GM19099 (cell line): ENCODE data around the gene OCA2.

ENCODE experiments used
- POLR2A ChIP-seq: IDR thresholded peaks from 3 replicates; pipeline ENCODE4 v1.6.1; 2011; ENCODE audit warnings: low read depth; ENCODE audit not compliant: insufficient read length; ENCODE audit errors: extremely low read depth

Gene OCA2

GRCh38 chr15:27885201-27885600, 213.9 kb downstream of the OCA2 start:
- TF ChIP-seq POLR2A = no peak

DNA sequence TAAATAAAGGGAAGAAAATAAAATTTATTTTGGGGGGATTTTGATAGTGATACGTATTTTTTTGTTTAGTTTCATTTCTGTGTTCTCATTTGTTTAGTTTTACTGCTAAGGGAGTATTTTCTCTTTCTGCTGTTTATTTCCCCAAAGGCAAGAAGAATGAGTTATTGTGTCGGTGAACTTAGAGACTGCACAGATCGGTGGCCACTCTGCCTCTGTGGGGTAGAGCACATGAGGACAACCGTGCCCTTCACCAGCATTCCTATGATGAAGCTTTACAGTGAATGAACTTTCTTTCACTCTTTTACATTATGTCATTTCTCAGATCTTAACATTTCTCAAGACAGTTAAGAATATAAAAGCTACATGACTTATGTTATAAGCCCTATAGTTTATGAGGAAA, 214.4 kb downstream of the OCA2 start:
- TF ChIP-seq POLR2A = no peak

- TF ChIP-seq POLR2A = no peak
These were observed 220.3 kb downstream of the OCA2 start for GRCh38 chr15:27878841-27879240.

DNA sequence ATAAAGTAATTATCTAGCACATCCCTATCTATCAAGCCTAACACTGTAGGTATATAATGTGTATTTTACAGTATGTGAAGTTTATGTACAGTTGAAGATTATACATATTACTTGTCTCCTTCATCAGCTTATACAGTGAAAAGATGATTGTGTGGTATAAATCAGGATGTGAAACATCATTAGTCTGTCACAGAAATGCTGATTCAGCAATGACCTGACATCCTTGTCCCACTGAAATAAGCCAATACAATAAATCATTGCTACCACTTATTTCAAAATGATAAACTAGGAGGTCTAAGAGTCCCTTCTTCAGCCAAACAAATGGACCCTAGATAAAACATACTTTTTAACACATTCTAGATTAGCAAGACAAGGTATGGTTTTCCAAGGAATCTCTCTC, 225.3 kb downstream of the OCA2 start:
- no peak for TF ChIP-seq POLR2A

DNA sequence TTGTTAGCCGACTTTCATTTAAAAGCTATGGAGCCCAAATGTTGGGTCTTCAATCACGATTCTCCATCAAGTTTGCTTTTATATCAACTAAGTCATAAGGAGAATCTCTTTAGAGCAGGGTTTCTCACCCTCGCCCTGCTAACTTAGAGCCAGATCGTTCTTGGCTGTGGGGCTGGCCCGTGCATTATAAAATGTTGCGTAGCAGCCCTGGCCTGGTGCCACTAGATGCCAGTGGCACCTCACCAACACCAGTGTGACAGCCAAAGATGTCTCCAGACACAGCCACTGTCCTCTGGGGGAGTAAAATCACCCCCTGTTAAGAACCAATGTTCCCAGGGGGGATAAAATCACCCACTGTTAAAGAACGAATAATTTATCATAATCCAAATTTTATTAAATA, 226.1 kb downstream of the OCA2 start:
- no peak for TF ChIP-seq POLR2A

DNA sequence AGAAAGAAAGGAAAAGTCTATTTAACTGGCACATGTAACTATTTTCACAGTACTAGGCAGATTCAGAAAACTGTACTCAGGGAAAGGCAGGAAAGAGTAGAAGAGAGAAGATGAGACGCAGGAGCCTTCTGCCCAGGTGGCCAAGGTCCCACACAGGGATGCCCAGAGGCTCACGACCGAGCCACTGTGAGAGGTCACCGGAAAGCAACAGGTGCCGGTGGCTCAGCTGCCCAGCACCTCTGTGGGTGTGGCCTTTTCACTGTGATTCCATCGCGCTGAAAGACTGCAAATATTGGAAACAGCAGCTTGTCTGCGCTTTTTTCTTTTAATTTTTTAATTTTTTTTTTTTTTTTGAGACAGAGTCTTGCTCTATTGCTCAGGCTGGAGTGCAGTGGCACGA, 226.8 kb downstream of the OCA2 start:
- no peak for TF ChIP-seq POLR2A

DNA sequence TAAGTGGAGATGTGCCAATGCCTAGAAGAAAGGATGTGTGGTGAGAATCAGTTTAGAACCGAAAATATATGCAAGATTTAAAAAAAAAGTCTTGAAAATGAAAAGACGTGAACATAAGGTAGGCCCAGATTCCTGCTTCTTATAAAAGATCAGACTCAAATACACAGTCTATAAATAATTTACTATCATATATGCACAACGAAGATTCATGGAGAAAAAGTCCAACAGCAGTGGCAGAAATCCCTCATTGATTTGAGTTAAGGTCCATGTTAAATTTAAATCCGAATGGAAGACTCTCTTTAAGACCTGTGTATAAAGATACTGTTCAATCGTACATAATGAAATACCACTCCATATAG, 227.2 kb downstream of the OCA2 start:
- TF ChIP-seq POLR2A = no peak

GRCh38 chr15:27871078-27871901, 227.8 kb downstream of the OCA2 start:
- TF ChIP-seq POLR2A = no peak

GRCh38 chr15:27870320-27870719, 228.8 kb downstream of the OCA2 start:
- no peak for TF ChIP-seq POLR2A

DNA sequence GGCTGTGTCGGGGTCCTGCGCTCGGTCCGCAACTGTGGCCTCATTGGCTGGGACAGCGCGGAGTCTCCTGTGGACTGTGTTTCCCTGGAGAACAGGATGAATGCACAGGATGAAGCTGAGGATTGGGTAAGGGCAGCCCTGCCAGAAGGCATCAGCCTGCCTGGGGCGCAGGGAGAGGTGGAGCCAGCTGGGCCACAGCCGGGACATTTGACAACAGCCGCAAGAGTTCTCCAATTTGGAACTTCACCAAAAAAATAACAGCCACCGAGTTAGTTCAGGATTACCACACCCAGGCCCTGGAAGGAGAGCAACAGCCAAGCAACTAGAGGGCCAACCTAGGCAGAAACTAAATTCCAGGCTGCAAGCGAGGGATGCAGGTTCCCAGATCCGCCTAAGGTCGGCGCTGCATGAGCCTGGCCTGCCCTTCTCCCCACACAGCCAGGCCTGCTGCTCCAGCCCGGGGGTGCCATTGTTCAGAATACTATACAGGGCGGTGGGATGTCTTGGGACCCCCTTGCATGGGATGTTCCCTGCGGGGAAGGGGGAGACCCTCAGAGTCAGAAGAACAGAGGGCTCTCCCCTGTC, 229.3 kb downstream of the OCA2 start:
- no peak for TF ChIP-seq POLR2A

DNA sequence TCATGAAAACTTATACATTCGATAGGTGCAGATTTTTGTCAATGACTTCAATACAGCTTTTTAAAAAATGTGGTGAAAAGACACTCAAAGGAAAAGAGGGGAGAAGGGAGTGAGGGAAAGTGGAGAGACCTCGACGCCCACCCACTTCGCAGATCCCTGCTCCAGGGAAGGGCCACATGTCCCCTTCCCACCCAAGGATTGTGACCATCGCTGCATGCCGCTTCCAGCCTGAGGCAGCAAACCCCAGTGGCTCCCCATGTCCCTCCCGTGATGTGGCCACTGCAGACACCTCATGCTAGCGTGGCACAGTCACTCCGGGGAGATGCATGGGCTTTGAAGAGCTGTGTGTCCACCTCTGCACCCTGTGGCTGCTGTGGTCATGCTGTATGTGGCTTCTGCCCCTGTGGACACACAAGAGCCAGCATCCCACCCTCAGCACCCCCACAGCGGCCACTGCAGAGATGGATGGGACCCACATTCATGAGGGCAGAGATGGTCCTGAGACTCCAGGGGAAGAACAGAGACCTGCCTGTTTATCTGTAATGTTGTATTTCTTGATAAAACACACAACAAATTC, 230.2 kb downstream of the OCA2 start:
- TF ChIP-seq POLR2A = no peak

DNA sequence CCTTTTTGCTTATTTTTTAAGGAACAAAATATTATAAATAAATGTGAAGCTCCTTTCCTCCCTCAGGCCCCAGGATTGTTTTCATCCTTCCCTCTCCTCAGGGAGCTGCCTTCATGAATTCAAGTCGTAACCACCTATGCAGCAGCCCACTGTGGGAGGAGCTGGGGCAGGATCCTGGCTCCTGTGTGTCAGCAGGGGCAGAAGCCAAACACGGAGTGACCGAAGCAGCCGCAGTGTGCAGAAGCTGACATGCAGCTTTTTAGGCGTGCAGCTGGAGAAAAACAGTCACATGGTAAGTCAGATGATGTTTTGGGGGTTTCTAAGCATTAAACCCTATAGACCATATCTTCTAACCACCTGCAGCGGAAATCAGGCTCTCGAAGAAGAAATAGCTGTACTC, 231.3 kb downstream of the OCA2 start:
- no peak for TF ChIP-seq POLR2A

DNA sequence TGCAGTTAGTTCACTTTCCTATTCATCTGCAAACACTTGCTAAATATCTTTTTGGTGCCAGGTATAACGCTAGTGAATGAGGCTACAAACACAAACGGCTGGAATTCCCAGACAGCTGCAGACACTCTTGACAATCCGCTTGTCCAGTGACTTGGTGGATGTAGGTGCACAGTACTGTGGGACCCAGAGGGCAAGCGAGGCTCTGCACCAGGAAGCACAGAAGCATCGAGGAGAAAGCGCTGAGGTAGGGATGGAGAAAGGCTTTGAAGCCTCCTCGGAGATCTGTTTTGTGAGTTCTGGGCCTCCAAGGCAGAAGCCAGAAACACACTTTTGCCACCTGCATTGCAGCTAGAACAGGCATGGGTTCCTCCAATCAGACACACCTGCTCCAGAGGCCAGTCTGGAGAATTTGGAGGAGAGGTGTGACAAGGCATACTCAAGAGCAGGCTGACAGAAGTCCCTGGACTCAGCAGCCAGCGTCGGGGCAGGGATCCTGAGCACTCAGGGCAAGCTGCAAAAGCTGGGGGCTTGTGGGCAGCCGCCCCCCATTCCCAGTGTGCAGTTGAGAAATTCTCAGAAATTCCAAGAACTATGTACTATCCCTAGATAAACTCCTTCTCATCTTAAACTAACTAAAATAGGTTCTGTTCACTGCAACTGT, 232.5 kb downstream of the OCA2 start:
- no peak for TF ChIP-seq POLR2A

DNA sequence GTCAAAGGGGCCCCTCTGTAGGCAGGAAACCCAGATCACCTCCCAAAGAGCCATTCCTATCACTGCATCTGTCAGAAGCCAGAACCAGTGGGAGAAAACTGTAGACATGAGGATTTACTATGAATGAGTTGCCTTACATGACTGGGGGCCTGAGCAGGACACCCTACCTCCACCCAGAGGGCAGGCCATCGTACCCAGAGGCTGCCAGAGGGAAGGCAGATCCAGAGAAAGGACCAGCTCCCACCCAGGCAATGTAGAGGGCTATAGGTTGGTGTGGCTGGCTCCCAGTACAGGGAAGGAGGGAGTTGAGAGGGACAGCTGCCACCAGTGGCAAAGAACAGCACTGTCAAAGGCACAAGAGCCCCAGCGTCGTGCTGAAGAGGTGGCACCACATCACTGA, 233.2 kb downstream of the OCA2 start:
- no peak for TF ChIP-seq POLR2A

DNA sequence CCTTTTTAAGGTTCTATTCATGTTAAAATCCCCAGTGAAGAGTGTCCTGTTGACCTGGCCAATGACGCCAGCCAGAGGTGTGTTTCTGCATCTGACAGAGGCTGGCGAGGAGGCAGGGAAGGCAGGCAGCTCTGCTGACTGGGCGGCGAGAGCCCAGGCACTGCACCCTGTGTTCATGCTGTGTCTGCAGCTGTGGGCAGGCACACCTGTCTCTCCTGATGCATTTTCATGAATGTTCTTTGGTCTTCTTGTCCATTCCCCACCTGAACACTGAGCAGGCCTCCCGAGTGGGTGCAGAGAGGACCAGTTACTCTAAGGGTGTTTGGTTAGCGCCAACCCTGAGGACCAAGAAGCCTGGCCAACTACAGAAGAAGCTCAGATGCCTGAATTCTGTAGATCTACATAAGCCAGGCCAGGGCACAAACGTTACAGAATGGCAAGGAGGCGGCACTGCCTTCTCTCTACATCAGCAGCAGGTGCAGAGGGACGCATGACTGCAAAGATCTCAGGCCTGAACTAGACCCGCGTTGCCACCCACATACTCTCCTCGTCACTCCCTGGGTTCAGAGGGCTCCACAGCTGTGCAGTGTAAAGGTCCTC, 233.7 kb downstream of the OCA2 start:
- no peak for TF ChIP-seq POLR2A
